Neural cell (in vitro differentiated cells): ENCODE results near the gene IL17RB.

ENCODE experiments used
- CTCF ChIP-seq: fragments of 450-650 bp; IDR thresholded peaks from 2 replicates; pipeline ENCODE4 v1.5.1; 2014; ENCODE audit warnings: antibody characterized with exemption, mild to moderate bottlenecking, moderate library complexity; ENCODE audit not compliant: poor library complexity, severe bottlenecking
- EP300 ChIP-seq: fragments of 450-650 bp; conservative IDR thresholded peaks from 2 replicates; pipeline ENCODE4 v1.6.1; 2014; ENCODE audit warnings: antibody characterized with exemption, mild to moderate bottlenecking, moderate library complexity; ENCODE audit not compliant: poor library complexity, severe bottlenecking
- EZH2 ChIP-seq: fragments of 200-600, 300-800 bp; shearing (Covaris generic), sonication (generic); IDR thresholded peaks from 2 replicates; pipeline ENCODE4 v1.6.1; 2014; ENCODE audit warnings: antibody characterized with exemption, low read length, borderline replicate concordance, mild to moderate bottlenecking; ENCODE audit not compliant: insufficient read depth, poor library complexity, severe bottlenecking
- POLR2AphosphoS5 ChIP-seq: IDR thresholded peaks from 2 replicates; pipeline ENCODE4 v1.6.1; 2012
- RAD21 ChIP-seq: fragments of 450-650 bp; conservative IDR thresholded peaks from 2 replicates; pipeline ENCODE4 v1.6.1; 2014; ENCODE audit warnings: antibody characterized with exemption, mild to moderate bottlenecking, moderate library complexity

- TF ChIP-seq POLR2AphosphoS5 = no peak
- TF ChIP-seq CTCF = no peak
- TF ChIP-seq EZH2 = no peak
- no peak for TF ChIP-seq EP300
- no peak for TF ChIP-seq RAD21
These were observed 10.1 kb upstream of the IL17RB start for GRCh38 chr3:53836084-53836872.
